Loucy (cell line): ENCODE results near the gene CUL1.

ENCODE experiments used
- H2AFZ ChIP-seq: fragments of 200-600 bp; sonication (generic); 2 replicates; pipeline ENCODE4 v1.6.0; 2016; ENCODE audit warnings: antibody characterized with exemption, mild to moderate bottlenecking, low read length, moderate library complexity
- H3F3A ChIP-seq: fragments of 200-600 bp; 2 replicates; pipeline ENCODE4 v1.6.0; 2016; ENCODE audit warnings: antibody characterized with exemption, low read depth, mild to moderate bottlenecking
- H3K27me3 ChIP-seq: fragments of 200-600 bp; sonication (generic); 2 replicates; pipeline ENCODE4 v1.6.1; 2014; ENCODE audit warnings: low read length, mild to moderate bottlenecking; ENCODE audit not compliant: insufficient read depth, poor library complexity, severe bottlenecking
- H3K36me3 ChIP-seq: fragments of 200-600 bp; sonication (generic); 2 replicates; pipeline ENCODE4 v1.6.1; 2016; ENCODE audit warnings: low read length; ENCODE audit not compliant: insufficient read depth
- H3K4me1 ChIP-seq: fragments of 200-600 bp; sonication (generic); 2 replicates; pipeline ENCODE4 v1.5.1; 2014; ENCODE audit warnings: low read length, mild to moderate bottlenecking; ENCODE audit not compliant: insufficient read depth, poor library complexity, severe bottlenecking
- H3K4me2 ChIP-seq: fragments of 200-600 bp; sonication (generic); 2 replicates; pipeline ENCODE4 v1.6.0; 2014; ENCODE audit warnings: antibody characterized with exemption, low read length, low read depth, mild to moderate bottlenecking; ENCODE audit not compliant: poor library complexity, severe bottlenecking
- H3K4me3 ChIP-seq: fragments of 200-600 bp; sonication (generic); 2 replicates; pipeline ENCODE4 v1.5.1; 2014; ENCODE audit warnings: low read length, mild to moderate bottlenecking, mixed read lengths; ENCODE audit not compliant: poor library complexity, severe bottlenecking
- H3K79me2 ChIP-seq: fragments of 200-600 bp; sonication (generic); 2 replicates; pipeline ENCODE4 v1.6.1; 2014; ENCODE audit warnings: low read length; ENCODE audit not compliant: insufficient read depth
- H3K9ac ChIP-seq: fragments of 200-600 bp; sonication (generic); 2 replicates; pipeline ENCODE4 v1.6.0; 2014; ENCODE audit warnings: mild to moderate bottlenecking, low read depth, low read length, moderate library complexity; ENCODE audit not compliant: poor library complexity, severe bottlenecking
- H3K9me2 ChIP-seq: fragments of 200-600 bp; sonication (generic); replicated peaks from 2 replicates; pipeline ENCODE4 v1.6.1; 2016; ENCODE audit warnings: low read depth, low read length, mixed read lengths
- H3K9me3 ChIP-seq: fragments of 200-600 bp; sonication (generic); 2 replicates; pipeline ENCODE4 v1.6.1; 2014; ENCODE audit warnings: mild to moderate bottlenecking, antibody characterized with exemption, low read length, low read depth; ENCODE audit not compliant: insufficient read depth
- H4K20me1 ChIP-seq: fragments of 200-600 bp; sonication (generic); 2 replicates; pipeline ENCODE4 v1.6.0; 2014; ENCODE audit warnings: antibody characterized with exemption, low read length, mild to moderate bottlenecking; ENCODE audit not compliant: insufficient read depth, poor library complexity, severe bottlenecking
- EZH2phosphoT487 ChIP-seq: fragments of 200-600 bp; IDR thresholded peaks from 2 replicates; pipeline ENCODE4 v1.6.1; 2018; ENCODE audit warnings: antibody characterized with exemption, mild to moderate bottlenecking, moderate library complexity, borderline replicate concordance
- TF ChIP-seq, protein P1 (sequence below): fragments of 200-600 bp; sonication (generic); conservative IDR thresholded peaks from 2 replicates; pipeline ENCODE4 v1.5.1; 2014; ENCODE audit warnings: mild to moderate bottlenecking, antibody characterized with exemption, low read length

The CUL1 gene

DNA sequence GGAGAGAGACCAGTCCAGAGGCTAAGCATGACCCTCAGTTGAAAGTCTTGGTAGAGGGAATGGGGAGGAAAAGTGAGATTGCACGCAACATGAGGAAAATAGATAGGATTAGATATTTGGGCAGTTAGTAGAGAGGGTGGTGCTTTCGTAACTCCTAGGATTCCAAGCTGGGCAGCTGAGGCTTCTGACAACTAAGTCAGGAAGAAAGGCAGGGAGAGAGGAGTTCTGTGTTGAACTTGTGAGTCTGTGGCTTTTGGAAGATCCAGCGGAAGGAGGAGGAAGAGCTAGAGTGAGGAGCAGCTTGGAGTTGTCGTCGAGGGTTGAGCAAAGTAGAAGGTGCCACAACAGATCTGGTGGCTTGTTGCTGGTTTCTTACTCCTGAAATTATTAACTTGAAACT is 21.8 kb downstream of the CUL1 start:
- Histone ChIP-seq H3K4me2 (no peak overlapping the region), H3K79me2 (peaks cover 94% of the 10 kb centered on the region), H3K9me2 (no peaks in the 10 kb centered on the region), H4K20me1 (peaks cover 41% of the 10 kb centered on the region), H3K9me3 (no peaks in the 10 kb centered on the region), H3F3A (no peaks in the 10 kb centered on the region), H2AFZ (no peak overlapping the region), H3K27me3 (no peaks in the 10 kb centered on the region), H3K36me3 (no peaks in the 10 kb centered on the region), H3K4me1 (no peaks in the 10 kb centered on the region), H3K4me3 (no peak overlapping the region), H3K9ac (no peak overlapping the region)
- no peak for TF ChIP-seq EZH2phosphoT487
- TF ChIP-seq, protein P1, sequence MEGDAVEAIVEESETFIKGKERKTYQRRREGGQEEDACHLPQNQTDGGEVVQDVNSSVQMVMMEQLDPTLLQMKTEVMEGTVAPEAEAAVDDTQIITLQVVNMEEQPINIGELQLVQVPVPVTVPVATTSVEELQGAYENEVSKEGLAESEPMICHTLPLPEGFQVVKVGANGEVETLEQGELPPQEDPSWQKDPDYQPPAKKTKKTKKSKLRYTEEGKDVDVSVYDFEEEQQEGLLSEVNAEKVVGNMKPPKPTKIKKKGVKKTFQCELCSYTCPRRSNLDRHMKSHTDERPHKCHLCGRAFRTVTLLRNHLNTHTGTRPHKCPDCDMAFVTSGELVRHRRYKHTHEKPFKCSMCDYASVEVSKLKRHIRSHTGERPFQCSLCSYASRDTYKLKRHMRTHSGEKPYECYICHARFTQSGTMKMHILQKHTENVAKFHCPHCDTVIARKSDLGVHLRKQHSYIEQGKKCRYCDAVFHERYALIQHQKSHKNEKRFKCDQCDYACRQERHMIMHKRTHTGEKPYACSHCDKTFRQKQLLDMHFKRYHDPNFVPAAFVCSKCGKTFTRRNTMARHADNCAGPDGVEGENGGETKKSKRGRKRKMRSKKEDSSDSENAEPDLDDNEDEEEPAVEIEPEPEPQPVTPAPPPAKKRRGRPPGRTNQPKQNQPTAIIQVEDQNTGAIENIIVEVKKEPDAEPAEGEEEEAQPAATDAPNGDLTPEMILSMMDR = no peak

DNA sequence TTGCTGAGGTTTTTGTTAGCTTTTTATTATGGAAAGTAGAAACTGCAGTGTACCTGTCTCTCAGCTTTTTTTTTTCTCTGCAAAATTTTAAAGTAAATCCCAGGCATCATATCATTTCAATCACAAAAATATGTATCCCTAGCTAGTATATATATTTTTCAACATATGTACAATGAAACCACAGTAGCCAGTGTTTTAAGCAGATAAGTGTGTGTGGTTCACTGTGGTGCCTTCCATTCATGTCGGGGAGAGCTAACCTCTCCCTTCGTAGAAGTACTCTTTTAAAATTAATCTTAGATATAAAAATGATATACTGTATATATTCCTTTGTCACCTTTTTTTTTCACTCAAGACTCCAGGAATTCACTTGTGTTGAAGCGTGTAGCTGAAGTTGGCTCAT is 22.7 kb downstream of the CUL1 start:
- no peak overlapping the region for H3K4me3 ChIP-seq
- H3K4me1 ChIP-seq = no peaks in the 10 kb centered on the region
- H3K79me2 ChIP-seq = peaks cover 94% of the 10 kb centered on the region
- TF ChIP-seq, protein P1 = no peak
- no peak for TF ChIP-seq EZH2phosphoT487
- H3K36me3 ChIP-seq = no peaks in the 10 kb centered on the region
- H3K27me3 ChIP-seq = no peaks in the 10 kb centered on the region
- H3K4me2 ChIP-seq = no peak overlapping the region
- no peaks in the 10 kb centered on the region for H3F3A ChIP-seq
- H3K9me3 ChIP-seq = no peaks in the 10 kb centered on the region
- peaks cover 32% of the 10 kb centered on the region for H4K20me1 ChIP-seq
- H3K9ac ChIP-seq = no peak overlapping the region
- no peak overlapping the region for H2AFZ ChIP-seq
- no peaks in the 10 kb centered on the region for H3K9me2 ChIP-seq

DNA sequence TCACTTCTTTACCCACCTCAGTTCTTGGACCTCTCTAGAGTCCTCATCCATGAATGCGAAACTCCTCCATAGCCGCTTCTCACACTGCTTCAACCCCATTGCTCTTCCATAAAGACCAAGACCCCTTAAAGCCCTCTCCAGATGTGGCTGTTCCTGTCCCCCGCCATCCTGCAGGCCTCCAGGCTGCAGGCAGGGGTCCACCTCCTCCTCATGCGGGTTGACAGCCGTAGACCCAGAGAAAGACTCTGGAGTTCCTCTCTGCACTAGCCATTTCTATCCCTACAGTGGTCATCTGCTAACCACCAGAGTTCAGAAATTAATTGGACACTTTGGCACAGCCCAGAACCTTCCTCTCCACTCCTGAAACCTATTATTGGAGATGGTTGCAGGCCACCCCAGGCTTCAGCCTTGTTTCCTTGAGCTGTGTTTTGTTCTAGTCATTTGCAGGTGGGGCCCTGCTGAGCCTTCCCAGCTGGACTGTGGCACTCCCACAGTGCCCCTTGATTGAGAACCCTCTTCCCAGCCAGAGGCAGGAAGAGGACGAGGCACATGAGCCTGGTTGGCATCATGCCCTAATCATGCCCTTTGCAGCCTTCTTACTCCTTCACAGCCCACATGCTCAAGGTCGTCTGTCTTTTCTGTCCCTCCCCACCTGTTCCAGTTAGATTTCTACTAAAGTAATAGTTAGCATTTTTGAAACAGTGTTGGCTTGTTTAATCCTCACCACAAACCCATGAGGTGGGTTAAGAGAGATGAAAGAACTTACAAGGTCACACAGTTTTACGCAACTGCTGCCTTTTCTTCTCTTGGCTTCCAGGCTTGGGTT is 23.9 kb downstream of the CUL1 start:
- Histone ChIP-seq H3K4me2 (no peak overlapping the region), H3K4me3 (no peak overlapping the region), H4K20me1 (peaks cover 29% of the 10 kb centered on the region)

More for the DNA sequence above, 23.9 kb downstream of the CUL1 start:
- Histone ChIP-seq H3K27me3 (no peaks in the 10 kb centered on the region), H3K36me3 (no peaks in the 10 kb centered on the region), H2AFZ (no peak overlapping the region), H3K4me1 (peaks cover 3% of the 10 kb centered on the region), H3K9me2 (no peaks in the 10 kb centered on the region), H3F3A (no peaks in the 10 kb centered on the region), H3K9me3 (no peaks in the 10 kb centered on the region), H3K9ac (no peak overlapping the region), H3K79me2 (peaks cover 93% of the 10 kb centered on the region)
- no peak for TF ChIP-seq EZH2phosphoT487
- TF ChIP-seq, protein P1 = no peak
